Effector memory CD8-positive, alpha-beta T cell (primary cell): ENCODE results near the gene SEC23B.
"Not testable (repeated sequence)": the region's sequence is repeated elsewhere in the genome, so short reads cannot be mapped to it uniquely, and the experiment has no call there.

Source experiments
- ATAC-seq: fragments of 150-1000 bp; cut with Tn5 transposase; replicated peaks from 2 replicates; pipeline ENCODE4 v1.10.0; 2021; ENCODE audit warnings: mild to moderate bottlenecking, moderate library complexity
- DNase-seq, 3 experiments: peaks; one replicate each; pipeline ENCODE4 v3.0.0; 2021
- H3K27ac Mint-ChIP-seq, 2 donors: one replicate each; pipeline ENCODE4 v1.8.0; 2022; ENCODE audit warnings: mild to moderate bottlenecking in 2 of 2, mixed read lengths in 2 of 2, moderate library complexity in 2 of 2
- H3K27me3 Mint-ChIP-seq, 2 donors: one replicate each; pipeline ENCODE4 v1.8.0; 2022; ENCODE audit warnings: mixed read lengths in 2 of 2
- H3K36me3 Mint-ChIP-seq: one replicate; pipeline ENCODE4 v1.8.0; 2022; ENCODE audit warnings: mild to moderate bottlenecking, moderate library complexity, mixed read lengths; ENCODE audit not compliant: insufficient read depth
- H3K4me1 Mint-ChIP-seq, 2 donors: one replicate each; pipeline ENCODE4 v1.8.0; 2022; ENCODE audit warnings: low read depth in 2 of 2, mixed read lengths in 2 of 2
- H3K4me3 Mint-ChIP-seq, 2 donors: one replicate each; pipeline ENCODE4 v1.8.0; 2022; ENCODE audit warnings: mild to moderate bottlenecking in 2 of 2, mixed read lengths in 2 of 2, moderate library complexity in 2 of 2
- H3K9me3 Mint-ChIP-seq, 2 donors: one replicate each; pipeline ENCODE4 v1.8.0; 2022; ENCODE audit warnings: mixed read lengths in 2 of 2
- total RNA-seq, 9 experiments: gene quantifications; one replicate each; lab custom pipeline; 2026; lab: John Stamatoyannopoulos, UW

SEC23B gene
- total RNA-seq: 59.8 to 158 (median 78.9) reads per million in 9 experiments

GRCh38 chr20:18507218-18508191 lies at the start of gene SEC23B:
TSS of gene SEC23B (plus strand) at chr20:18507940. CDS start at chr20:18510836, 2,896 bp downstream.
- Mint-ChIP-seq H3K36me3 (peaks cover 54% of the 10 kb centered on the region), H3K4me3 (peak within 1 kb of the TSS; percentile 98 to 99), H3K4me1 (peaks cover 22 to 23% of the 10 kb centered on the region in 2 donors), H3K27me3 (peaks cover 0 to 2% of the 10 kb centered on the region in 2 donors), H3K9me3 (no peaks in the 10 kb centered on the region), H3K27ac (peak within 1 kb of the TSS; percentile 100)
- DNase-seq (peak; percentile 98 to 99 (median 98)), ATAC-seq (peak; percentile 82)

DNA sequence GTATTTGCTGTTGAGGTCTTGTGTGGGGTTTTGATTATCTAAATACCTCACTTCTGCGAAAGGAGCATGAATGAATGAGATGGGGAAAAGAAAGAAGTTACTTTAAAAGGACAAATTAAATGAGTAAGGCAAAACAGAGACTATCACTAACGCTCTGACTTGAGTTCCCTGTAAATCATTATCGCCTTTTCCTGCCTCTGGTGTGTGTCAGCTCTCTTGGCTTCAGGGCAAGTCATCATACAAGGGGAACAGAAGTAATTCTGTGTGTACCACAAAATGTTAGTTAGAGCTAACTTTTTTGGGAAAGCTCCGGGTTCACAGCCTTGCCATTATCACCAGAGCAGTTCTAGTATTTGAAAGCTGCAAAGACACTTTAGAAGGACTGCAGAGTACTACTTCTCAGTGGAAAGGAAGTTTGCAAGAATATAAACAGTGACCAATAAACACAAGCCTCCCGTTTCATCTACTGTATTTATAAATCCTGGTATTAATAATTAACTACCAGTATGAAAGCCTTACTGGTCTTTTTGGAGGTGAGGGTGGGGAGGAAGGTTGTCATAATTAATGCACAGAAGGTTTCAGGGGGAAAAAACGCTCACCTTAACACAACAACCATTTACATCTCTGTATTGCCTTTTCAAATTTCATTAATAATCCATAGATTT lies 42.1 kb upstream of the SEC23B start:
- peaks cover 20 to 24% of the 10 kb centered on the region in 2 donors for H3K4me1 Mint-ChIP-seq
- peak overlapping the region; percentile 90 to 97 for H3K4me3 Mint-ChIP-seq
- peak overlapping the region in 1 of 2 donors; percentile 99 for H3K27ac Mint-ChIP-seq
- no peaks in the 10 kb centered on the region for H3K9me3 Mint-ChIP-seq
- peaks cover 19% of the 10 kb centered on the region for H3K36me3 Mint-ChIP-seq
- ATAC-seq (no peak), DNase-seq (no peak)
- no peaks in the 10 kb centered on the region for H3K27me3 Mint-ChIP-seq

DNA sequence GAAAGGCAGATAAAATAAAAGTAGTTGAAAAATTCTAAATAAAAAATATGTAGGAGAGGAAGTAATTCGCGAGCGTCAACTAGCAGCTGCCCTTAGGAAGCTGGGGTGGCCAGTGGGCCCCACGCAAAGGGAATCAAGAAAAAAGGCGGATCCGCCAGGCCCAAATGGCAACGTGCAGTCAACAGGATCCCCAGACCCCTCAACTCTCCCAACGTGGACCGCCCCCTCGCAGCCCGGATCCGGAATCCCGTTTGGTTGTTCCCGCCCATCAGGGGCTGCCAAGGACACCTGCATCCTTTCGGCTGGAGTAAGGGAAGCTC lies 41.2 kb upstream of the SEC23B start:
- peaks cover 19% of the 10 kb centered on the region for H3K36me3 Mint-ChIP-seq
- peak overlapping the region; percentile 99 for H3K27ac Mint-ChIP-seq
- H3K9me3 Mint-ChIP-seq: no peaks in the 10 kb centered on the region
- H3K4me3 Mint-ChIP-seq: peak overlapping the region; percentile 90 to 97
- peak; percentile 19 for ATAC-seq
- peaks cover 20 to 24% of the 10 kb centered on the region in 2 donors for H3K4me1 Mint-ChIP-seq
- no peak for DNase-seq
- H3K27me3 Mint-ChIP-seq: no peaks in the 10 kb centered on the region

GRCh38 chr20:18466894-18467730 lies 40.6 kb upstream of the SEC23B start, which contains the start of the genes DZANK1 and POLR3F:
TSS of gene DZANK1 (minus strand) at chr20:18467030. CDS start at chr20:18465358, 1,672 bp downstream.
TSS of gene POLR3F (plus strand) at chr20:18467390. CDS start at chr20:18467507, 117 bp downstream.
- peak within 1 kb of the TSS; percentile 99 for H3K27ac Mint-ChIP-seq
- peak; percentile 88 to 91 (median 89) for DNase-seq

GRCh38 chr20:18477218-18477617 lies 30.5 kb upstream of the SEC23B start:
- H3K36me3 Mint-ChIP-seq: peaks cover 61% of the 10 kb centered on the region
- H3K27me3 Mint-ChIP-seq: no peaks in the 10 kb centered on the region
- DNase-seq: no peak
- ATAC-seq: no peak
- no peak overlapping the region for H3K4me3 Mint-ChIP-seq
- no peaks in the 10 kb centered on the region for H3K4me1 Mint-ChIP-seq
- H3K27ac Mint-ChIP-seq: no peak overlapping the region
- H3K9me3 Mint-ChIP-seq: no peaks in the 10 kb centered on the region

More at GRCh38 chr20:18466894-18467730, 40.6 kb upstream of the SEC23B start, which contains the start of the genes DZANK1 and POLR3F:
- peak; percentile 94 for ATAC-seq
- H3K36me3 Mint-ChIP-seq: peaks cover 19% of the 10 kb centered on the region
- H3K4me1 Mint-ChIP-seq: peaks cover 20 to 24% of the 10 kb centered on the region in 2 donors
- H3K9me3 Mint-ChIP-seq: no peaks in the 10 kb centered on the region
- H3K4me3 Mint-ChIP-seq: peak within 1 kb of the TSS; percentile 90 to 97
- H3K27me3 Mint-ChIP-seq: no peaks in the 10 kb centered on the region

- DNase-seq (no peak), ATAC-seq (no peak)
- Mint-ChIP-seq H3K4me3 (no peak overlapping the region), H3K27me3 (no peaks in the 10 kb centered on the region), H3K9me3 (no peaks in the 10 kb centered on the region), H3K27ac (no peak overlapping the region), H3K36me3 (peaks cover 67% of the 10 kb centered on the region), H3K4me1 (no peaks in the 10 kb centered on the region)
Observed at GRCh38 chr20:18477821-18478220, 29.9 kb upstream of the SEC23B start.

DNA sequence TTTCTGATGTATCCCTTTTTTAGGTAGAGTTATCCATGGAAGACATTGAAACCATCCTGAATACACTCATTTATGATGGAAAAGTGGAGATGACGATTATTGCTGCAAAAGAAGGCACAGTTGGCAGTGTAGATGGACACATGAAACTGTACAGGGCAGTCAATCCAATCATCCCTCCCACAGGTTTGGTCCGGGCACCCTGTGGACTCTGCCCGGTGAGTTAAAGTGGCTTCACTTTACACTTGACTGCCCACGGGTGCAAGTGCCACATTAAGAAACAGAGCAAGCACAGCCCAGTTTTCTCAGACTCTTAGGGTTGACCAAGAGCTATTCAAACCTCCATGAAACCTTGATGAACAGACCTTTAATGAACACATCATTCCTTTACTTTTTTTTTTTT lies 26.1 kb upstream of the SEC23B start:
- H3K4me1 Mint-ChIP-seq: no peaks in the 10 kb centered on the region
- H3K36me3 Mint-ChIP-seq: peaks cover 48% of the 10 kb centered on the region
- H3K27ac Mint-ChIP-seq: no peak overlapping the region
- no peaks in the 10 kb centered on the region for H3K9me3 Mint-ChIP-seq
- H3K27me3 Mint-ChIP-seq: no peaks in the 10 kb centered on the region
- DNase-seq: no peak
- no peak for ATAC-seq
- no peak overlapping the region for H3K4me3 Mint-ChIP-seq

DNA sequence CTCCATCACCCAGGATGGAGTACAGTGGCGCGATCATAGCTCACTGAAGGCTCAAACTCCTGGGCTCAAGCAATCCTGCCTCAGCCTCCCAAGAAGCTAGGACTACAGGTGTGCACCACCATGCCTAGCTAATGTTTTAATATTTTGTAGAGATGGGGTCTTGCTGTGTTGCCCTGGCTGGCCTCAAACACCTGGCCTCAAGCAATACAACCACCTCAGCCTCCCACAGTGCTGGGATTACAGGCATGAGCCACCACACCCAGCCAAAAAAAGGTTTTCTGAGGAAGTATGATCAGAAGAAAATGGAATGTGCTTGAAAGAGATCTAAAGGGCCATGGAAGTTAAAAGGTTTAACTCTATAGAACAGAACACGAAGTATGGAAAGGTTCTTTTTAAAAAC lies 19.4 kb upstream of the SEC23B start:
- peaks cover 25% of the 10 kb centered on the region for H3K36me3 Mint-ChIP-seq

DNA sequence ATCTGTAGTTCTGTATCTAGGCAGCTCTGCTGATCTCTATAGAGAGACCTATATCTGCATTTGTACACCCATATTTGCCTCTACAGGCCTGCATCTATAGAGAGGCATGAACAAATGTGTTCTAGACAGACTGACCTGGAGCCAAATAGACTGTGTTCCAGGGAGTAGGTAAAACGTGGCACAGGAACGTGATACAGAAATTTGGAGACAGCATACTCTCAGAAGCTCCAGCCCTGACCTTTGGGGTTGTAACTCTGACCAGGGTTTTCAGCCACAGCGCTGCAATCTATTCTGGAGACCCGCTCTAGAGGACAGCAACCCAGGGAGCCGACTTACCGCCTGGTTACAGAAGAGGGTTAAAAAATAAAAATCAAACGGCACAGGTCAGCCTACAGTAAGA lies 11.7 kb upstream of the SEC23B start:
- H3K27ac Mint-ChIP-seq: peak overlapping the region; percentile 83 to 90
- ATAC-seq: no peak
- DNase-seq: no peak
- H3K4me3 Mint-ChIP-seq: peak overlapping the region; percentile 95 to 98
- H3K4me1 Mint-ChIP-seq: peaks cover 10 to 16% of the 10 kb centered on the region in 2 donors
- no peaks in the 10 kb centered on the region for H3K27me3 Mint-ChIP-seq
- H3K36me3 Mint-ChIP-seq: peaks cover 7% of the 10 kb centered on the region
- no peaks in the 10 kb centered on the region for H3K9me3 Mint-ChIP-seq

More for the DNA sequence above, 19.4 kb upstream of the SEC23B start:
- DNase-seq (no peak), ATAC-seq (no peak)
- Mint-ChIP-seq H3K27me3 (no peaks in the 10 kb centered on the region), H3K27ac (no peak overlapping the region), H3K4me3 (no peak overlapping the region), H3K4me1 (no peaks in the 10 kb centered on the region), H3K9me3 (no peaks in the 10 kb centered on the region)

- ATAC-seq (peak; percentile 99), DNase-seq (peak; percentile 64 to 72 (median 69))
- H3K4me1 Mint-ChIP-seq: peaks cover 10 to 16% of the 10 kb centered on the region in 2 donors
- H3K27me3 Mint-ChIP-seq: peaks cover 3 to 6% of the 10 kb centered on the region in 2 donors
- H3K27ac Mint-ChIP-seq: peak within 1 kb of the TSS; percentile 83 to 90
- peak within 1 kb of the TSS; percentile 95 to 98 for H3K4me3 Mint-ChIP-seq
- H3K36me3 Mint-ChIP-seq: peaks cover 2% of the 10 kb centered on the region
- H3K9me3 Mint-ChIP-seq: no peaks in the 10 kb centered on the region
Observed at GRCh38 chr20:18496740-18497592, 10.8 kb upstream of the SEC23B start, which contains the start of gene RBBP9. TSS of gene RBBP9 (minus strand) at chr20:18497225. CDS start at chr20:18497167, 58 bp downstream.

DNA sequence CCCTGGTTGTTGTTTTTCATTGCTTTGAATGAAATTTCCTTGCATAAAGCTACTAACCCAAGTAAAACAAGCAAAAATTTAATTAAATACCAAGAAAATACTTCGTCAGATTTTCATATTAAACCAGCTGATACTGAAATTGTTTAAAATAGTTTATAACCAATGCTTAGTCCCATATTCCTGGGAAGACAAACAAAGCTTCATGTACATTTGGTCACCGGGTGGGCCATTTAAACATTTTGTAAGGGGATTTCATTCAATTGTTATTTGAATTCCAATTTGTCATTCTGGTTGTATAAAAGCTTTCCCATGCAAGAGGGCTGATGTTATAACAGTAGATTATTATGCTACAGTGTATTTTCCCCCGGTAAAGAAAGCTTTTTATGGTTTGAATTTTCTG lies 10.1 kb upstream of the SEC23B start:
- no peaks in the 10 kb centered on the region for H3K36me3 Mint-ChIP-seq
- peak overlapping the region; percentile 95 to 98 for H3K4me3 Mint-ChIP-seq

DNA sequence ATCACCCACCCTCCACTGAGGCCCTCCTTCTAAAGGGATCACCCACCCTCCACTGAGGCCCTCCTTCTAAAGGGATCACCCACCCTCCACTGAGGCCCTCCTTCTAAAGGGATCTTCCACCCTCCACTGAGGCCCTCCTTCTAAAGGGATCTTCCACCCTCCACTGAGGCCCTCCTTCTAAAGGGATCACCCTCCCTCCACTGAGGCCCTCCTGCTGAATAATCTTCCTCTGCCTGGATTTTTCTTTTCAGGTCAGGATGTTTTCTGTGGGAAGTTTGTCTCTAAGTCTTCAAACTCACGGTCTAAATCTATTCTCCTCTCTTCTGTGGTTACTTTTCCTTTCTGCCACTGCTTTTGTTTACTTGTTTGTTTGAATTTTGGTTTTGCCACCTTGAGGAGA lies 6.1 kb upstream of the SEC23B start:
- ATAC-seq, H3K4me1 Mint-ChIP-seq, H3K9me3 Mint-ChIP-seq, H3K36me3 Mint-ChIP-seq, H3K4me3 Mint-ChIP-seq, H3K27ac Mint-ChIP-seq, DNase-seq: not testable (repeated sequence)
- peaks cover 7 to 13% of the 10 kb centered on the region in 2 donors for H3K27me3 Mint-ChIP-seq

More for the DNA sequence above, 10.1 kb upstream of the SEC23B start:
- peaks cover 7 to 12% of the 10 kb centered on the region in 2 donors for H3K27me3 Mint-ChIP-seq
- H3K4me1 Mint-ChIP-seq: peaks cover 10 to 16% of the 10 kb centered on the region in 2 donors
- ATAC-seq (no peak), DNase-seq (no peak)
- peak overlapping the region in 1 of 2 donors; percentile 90 for H3K27ac Mint-ChIP-seq
- H3K9me3 Mint-ChIP-seq: no peaks in the 10 kb centered on the region
